IMR-90 (cell line): Measurements from ENCODE around the gene VPS35L. TPM values are rescaled to one million over a fixed set of nuclear protein-coding genes. Genes with fewer than 3 reads are reported as not detected.
A peak's percentile ranks its signal among the peaks of the same experiment; 100 is the strongest.

ENCODE experiments used
- ATAC-seq: fragments of 200-7000 bp; cut with Tn5 transposase; 2 replicates; pipeline ENCODE4 v1.9.1; 2020; ENCODE audit warnings: low read depth, mild to moderate bottlenecking, moderate library complexity
- BruUV-seq: library from RNA; stranded (reverse); fragments of 400-500 nt; replicated peaks from 2 replicates; lab custom pipeline; 2021; lab: Mats Ljungman, UMichigan
- CTCF ChIA-PET: fragments of 300-600 bp; formaldehyde crosslinking; extraction: SDS; loops from one replicate; lab custom pipeline; 2021; ENCODE audit warnings: antibody characterized with exemption; lab: Yijun Ruan, JAX
- POLR2A ChIA-PET: fragments of 300-600 bp; sonication (Branson Sonifier 250); formaldehyde crosslinking; loops from one replicate; lab custom pipeline; 2022; ENCODE audit warnings: antibody characterized with exemption; ENCODE audit not compliant: unreplicated experiment; lab: Charles Lee
- DNase-seq: peaks from one replicate; pipeline ENCODE4 v3.0.0; 2013
- H2AFZ ChIP-seq: replicated peaks from 2 replicates; pipeline ENCODE3; 2013; ENCODE audit warnings: low read length, mild to moderate bottlenecking; ENCODE audit not compliant: poor library complexity
- H2AK5ac ChIP-seq: 2 replicates; pipeline ENCODE4 v1.6.1; 2013; ENCODE audit warnings: low read depth, low read length, inconsistent platforms
- H2AK9ac ChIP-seq: replicated peaks from 2 replicates; pipeline ENCODE3; 2013; ENCODE audit warnings: mild to moderate bottlenecking, low read depth, low read length, moderate library complexity; ENCODE audit not compliant: poor library complexity
- H2BK120ac ChIP-seq: 2 replicates; pipeline ENCODE4 v1.6.1; 2013; ENCODE audit warnings: low read depth, low read length, inconsistent platforms
- H2BK15ac ChIP-seq: 3 replicates; pipeline ENCODE4 v1.6.1; 2013; ENCODE audit warnings: low read depth, low read length, inconsistent platforms
- H2BK20ac ChIP-seq: 2 replicates; pipeline ENCODE4 v1.6.1; 2013; ENCODE audit warnings: low read depth, mild to moderate bottlenecking, inconsistent platforms, low read length, moderate library complexity
- H2BK5ac ChIP-seq: 2 replicates; pipeline ENCODE4 v1.6.1; 2013; ENCODE audit warnings: mild to moderate bottlenecking, low read depth, low read length, inconsistent platforms; ENCODE audit not compliant: poor library complexity, severe bottlenecking
- H3K14ac ChIP-seq: replicated peaks from 2 replicates; pipeline ENCODE4 v1.6.1; 2013; ENCODE audit warnings: low read depth, low read length, inconsistent platforms
- H3K18ac ChIP-seq: 2 replicates; pipeline ENCODE4 v1.6.1; 2013; ENCODE audit warnings: low read depth, low read length, control low read depth
- H3K23ac ChIP-seq: 2 replicates; pipeline ENCODE4 v1.6.1; 2013; ENCODE audit warnings: low read depth, low read length, inconsistent platforms
- H3K27ac ChIP-seq: 2 replicates; pipeline ENCODE4 v1.5.1; 2013; ENCODE audit warnings: mild to moderate bottlenecking, control low read depth, low read length; ENCODE audit not compliant: insufficient read depth
- H3K27me3 ChIP-seq: 2 replicates; pipeline ENCODE4 v1.6.1; 2013; ENCODE audit warnings: low read length; ENCODE audit not compliant: control insufficient read depth, insufficient read depth
- H3K36me3 ChIP-seq: 2 replicates; pipeline ENCODE4 v1.6.1; 2013; ENCODE audit warnings: low read length, mixed read lengths; ENCODE audit not compliant: control insufficient read depth, insufficient read depth
- H3K4ac ChIP-seq: 2 replicates; pipeline ENCODE4 v1.6.1; 2013; ENCODE audit warnings: low read depth, low read length, inconsistent platforms
- H3K4me1 ChIP-seq: 2 replicates; pipeline ENCODE4 v1.6.1; 2013; ENCODE audit warnings: low read length, mixed read lengths; ENCODE audit not compliant: control insufficient read depth, insufficient read depth
- H3K4me2 ChIP-seq: 2 replicates; pipeline ENCODE4 v1.6.1; 2013; ENCODE audit warnings: low read depth, mild to moderate bottlenecking, control low read depth, low read length, moderate library complexity
- H3K4me3 ChIP-seq: 2 replicates; pipeline ENCODE4 v1.5.1; 2013; ENCODE audit warnings: low read depth, mild to moderate bottlenecking, control low read depth, low read length, moderate library complexity; ENCODE audit not compliant: insufficient read depth
- H3K56ac ChIP-seq: 2 replicates; pipeline ENCODE4 v1.6.1; 2013; ENCODE audit warnings: low read length, inconsistent platforms; ENCODE audit not compliant: insufficient read depth; ENCODE audit errors: extremely low read depth
- H3K79me1 ChIP-seq, 2 experiments: 2 replicates each; pipeline ENCODE4 v1.6.1; 2013; ENCODE audit warnings: low read length in 2 of 2, inconsistent platforms in 1 of 2, low read depth in 1 of 2
- H3K9ac ChIP-seq: 2 replicates; pipeline ENCODE4 v1.6.1; 2013; ENCODE audit warnings: low read depth, low read length, control low read depth
- H3K9me1 ChIP-seq: 2 replicates; pipeline ENCODE4 v1.6.1; 2013; ENCODE audit warnings: low read length, inconsistent platforms; ENCODE audit not compliant: insufficient read depth
- H3K9me3 ChIP-seq: 2 replicates; pipeline ENCODE4 v1.6.1; 2013; ENCODE audit warnings: low read length; ENCODE audit not compliant: control insufficient read depth, insufficient read depth
- H4K20me1 ChIP-seq: 2 replicates; pipeline ENCODE4 v1.6.1; 2013; ENCODE audit warnings: low read length, inconsistent platforms; ENCODE audit not compliant: insufficient read depth
- H4K5ac ChIP-seq: 2 replicates; pipeline ENCODE4 v1.6.1; 2013; ENCODE audit warnings: mild to moderate bottlenecking, low read depth, low read length, control low read depth
- H4K8ac ChIP-seq, 2 experiments: 2 replicates each; pipeline ENCODE4 v1.6.1; 2013; ENCODE audit warnings: low read depth in 2 of 2, low read length in 2 of 2, control low read depth in 1 of 2, inconsistent platforms in 1 of 2
- H4K91ac ChIP-seq: 2 replicates; pipeline ENCODE4 v1.6.1; 2013; ENCODE audit warnings: low read depth, low read length, inconsistent platforms; ENCODE audit not compliant: insufficient read depth
- CHD1 ChIP-seq: IDR thresholded peaks from 2 replicates; pipeline ENCODE4 v1.6.1; 2012; ENCODE audit warnings: low read depth, low read length, improper control_type of control experiment
- NFE2L2 ChIP-seq: fragments of 150-350 bp; IDR thresholded peaks from 2 replicates; pipeline ENCODE4 v1.6.1; 2016; ENCODE audit warnings: low read depth, mild to moderate bottlenecking, low read length
- POLR2A ChIP-seq: IDR thresholded peaks from 2 replicates; pipeline ENCODE4 v1.6.1; 2012; ENCODE audit warnings: mild to moderate bottlenecking, low read depth, low read length
- WGBS, 2 experiments: methylation state at CpG; one replicate each; pipeline versions ENCODE4 v1.1.5 to v1.1.7; 2013; ENCODE audit warnings: missing lambda C conversion rate in 2 of 2; ENCODE audit not compliant: insufficient read length in 1 of 2; ENCODE audit errors: extremely low coverage in 2 of 2; 5-methylcytosine and 5-hydroxymethylcytosine counted together
- dilution Hi-C: fragments of 300-500 bp; cut with HindIII; formaldehyde crosslinking; loops from one replicate; pipeline ENCODE4 v1.14.3; 2018; ENCODE audit warnings: low sequenced_read_pairs; ENCODE audit not compliant: unreplicated experiment
- in situ Hi-C: fragments of 300-500 bp; cut with MboI; formaldehyde crosslinking; loops from 3 replicates; pipeline ENCODE4 v1.14.3; 2019; ENCODE audit warnings: low sequenced_read_pairs, inconsistent platforms, mixed read lengths
- intact Hi-C: fragments of 100-400 bp; cut with micrococcal nuclease; formaldehyde crosslinking; loops from 2 replicates; pipeline ENCODE4 v1.10.0; 2022
- polyA plus RNA-seq, 3 experiments: library from polyadenylated mRNA; depleted of rRNA; stranded (reverse); fragments of >200 nt; gene quantifications; 2 replicates each; pipeline ENCODE4 v1.2.3, GENCODE V29; 2012; ENCODE audit warnings: low replicate concordance in 1 of 3
- total RNA-seq: library from RNA; depleted of rRNA; stranded (reverse); fragments of >200 nt; gene quantifications from 2 replicates; pipeline ENCODE4 v1.2.3, GENCODE V29; 2012

Gene VPS35L
- total and polyA plus RNA-seq, 2 of the 4 experiments (the other 2 are of a cell fraction): 28.0 to 40.1 TPM

DNA sequence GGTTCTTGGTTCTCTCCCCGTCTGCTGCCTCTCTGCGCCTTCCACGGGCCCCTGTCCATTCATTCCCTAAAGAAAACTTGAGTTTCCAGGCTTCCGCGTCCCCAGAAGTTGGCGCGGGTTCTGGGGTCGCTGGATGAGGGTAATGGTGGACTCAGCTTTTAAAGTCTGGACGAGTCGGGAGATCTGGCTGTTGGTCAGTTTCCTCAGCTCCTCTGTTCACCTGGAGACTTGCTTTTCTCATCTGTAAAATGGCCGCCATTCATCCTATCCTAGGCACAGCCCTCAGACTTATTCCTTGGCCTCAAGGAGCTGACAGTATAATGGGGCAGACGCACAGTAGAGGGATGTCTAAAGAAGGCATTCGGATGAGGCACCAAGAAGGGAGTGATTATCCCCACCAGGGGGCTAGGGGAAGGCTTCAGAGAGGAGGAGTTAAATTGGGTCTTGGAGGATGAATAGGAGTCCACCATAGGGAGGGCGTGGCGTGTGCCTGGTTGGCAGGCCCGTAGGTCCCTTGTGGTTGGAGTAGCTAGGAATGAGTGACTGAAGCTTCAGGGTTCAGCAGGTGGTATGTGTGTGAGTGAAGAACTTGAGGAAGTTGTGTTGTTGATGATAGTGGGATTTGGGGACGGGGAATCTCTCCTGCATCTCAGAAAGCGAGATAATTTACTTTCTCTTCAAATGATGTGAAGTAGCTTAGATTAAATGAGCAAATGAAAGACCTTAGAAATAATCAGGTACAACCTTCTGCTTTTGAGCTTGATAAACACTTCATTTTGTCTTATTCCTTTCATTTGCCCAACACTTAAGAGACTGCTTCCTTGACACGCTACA lies 652 bp downstream of the VPS35L start:
- Histone ChIP-seq H2BK20ac (no peak overlapping the region; the same call in 1 of the 2 replicates), H3K4me3 (peak overlapping the region; percentile 87), H2BK15ac (no peak overlapping the region), H2AK9ac (peak overlapping the region; percentile 95), H2BK120ac (peak overlapping the region; percentile 66), H3K79me1 (peaks cover 11 to 28% of the 10 kb centered on the region in 2 experiments), H4K20me1 (no peaks in the 10 kb centered on the region), H3K9ac (peak overlapping the region; percentile 91), H3K14ac (peak overlapping the region; percentile 94), H2AK5ac (peak overlapping the region; percentile 84), H3K36me3 (no peaks in the 10 kb centered on the region), H3K4me2 (peak overlapping the region; percentile 94), H3K56ac (peak overlapping the region; percentile 81), H3K18ac (peak overlapping the region; percentile 83), H3K23ac (peak overlapping the region; percentile 91), H2AFZ (peak overlapping the region; percentile 98), H3K9me1 (peaks cover 5% of the 10 kb centered on the region), H3K27ac (peak overlapping the region; percentile 87), H2BK5ac (peak overlapping the region; percentile 49), H3K4me1 (peaks cover 4% of the 10 kb centered on the region), H4K91ac (peak overlapping the region; percentile 88), H3K27me3 (no peaks in the 10 kb centered on the region), H4K8ac (peak overlapping the region; percentile 78 to 94), H3K9me3 (no peaks in the 10 kb centered on the region), H3K4ac (peak overlapping the region; percentile 86), H4K5ac (peak overlapping the region; percentile 96)
- POLR2A ChIA-PET: interaction anchor here (0.7 kb wide), 1 partner anchor 16 kb away, joined by 3 read pairs; no protein-coding TSS in a partner anchor
- CTCF ChIA-PET: interaction anchor here (0.6 to 1.8 kb wide), 5 partner anchors 11 to 44 kb away, joined by 3 to 12 read pairs (median 4); partner anchors contain the start of gene GDE1
- dilution Hi-C loops (no loop called here), in situ Hi-C loops (no loop called here), intact Hi-C loops (loop anchor here (1.0 to 5.0 kb wide), 4 partner anchors 33 to 831 kb away; partner anchors contain the start of genes CCP110 and GDE1)
- 80% methylated on average over 2 of the region's 19 CpGs; no CpG with 5 or more reads in 1 of the 2 experiments for WGBS, 2 experiments
- DNase-seq (peak; percentile 26), ATAC-seq (no peak)
- TF ChIP-seq CHD1 (no peak), NFE2L2 (no peak), POLR2A (0 out of 2 replicates have a peak, but pooled peaks have one; percentile 9)
- no TSS peak for BruUV-seq
